OCI-LY1 (cell line): ENCODE measurements around the gene EXD3.

Experiments
- CTCF ChIP-seq: fragments of 200-600 bp; sonication (generic), shearing (Covaris generic); IDR thresholded peaks from 2 replicates; pipeline ENCODE4 v1.5.1; 2017; ENCODE audit warnings: mild to moderate bottlenecking, antibody characterized with exemption, low read length, moderate library complexity, mixed read lengths
- EZH2 ChIP-seq: fragments of 200-600 bp; sonication (generic), shearing (Covaris generic); IDR thresholded peaks from 2 replicates; pipeline ENCODE4 v1.8.0; 2017; ENCODE audit warnings: borderline replicate concordance, mixed run types, mild to moderate bottlenecking, antibody characterized with exemption, low read length, moderate library complexity, mixed read lengths

DNA sequence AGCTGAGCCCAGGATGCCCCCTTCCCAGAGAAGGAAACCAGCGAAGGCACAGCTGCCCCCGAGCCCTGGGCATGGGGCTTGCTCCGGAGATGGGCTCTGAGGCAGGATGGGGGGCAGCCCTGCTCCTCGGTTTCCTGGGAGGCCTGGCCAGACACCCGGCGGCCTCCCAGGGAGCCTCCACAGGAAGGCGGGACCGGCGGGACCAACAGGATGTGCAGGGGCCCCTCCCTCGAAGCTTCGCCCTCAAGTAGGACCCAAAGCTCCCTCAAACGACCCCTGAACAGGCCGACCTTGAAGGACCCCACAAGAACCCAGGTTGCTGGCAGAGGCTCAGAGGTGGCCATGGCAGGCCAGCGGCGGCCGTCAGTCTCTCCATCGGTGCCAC lies 11.7 kb downstream of the EXD3 start:
- no peak for TF ChIP-seq CTCF
- TF ChIP-seq EZH2, result no peak
